Fibroblast of skin of left biceps (primary cell): ENCODE results near the gene SYNPO.

Experiments
- DNase-seq, 2 experiments: peaks; one replicate each; pipeline ENCODE4 v3.0.0-alpha.2; 2013; ENCODE audit warnings: low read depth in 2 of 2

SYNPO gene

DNA sequence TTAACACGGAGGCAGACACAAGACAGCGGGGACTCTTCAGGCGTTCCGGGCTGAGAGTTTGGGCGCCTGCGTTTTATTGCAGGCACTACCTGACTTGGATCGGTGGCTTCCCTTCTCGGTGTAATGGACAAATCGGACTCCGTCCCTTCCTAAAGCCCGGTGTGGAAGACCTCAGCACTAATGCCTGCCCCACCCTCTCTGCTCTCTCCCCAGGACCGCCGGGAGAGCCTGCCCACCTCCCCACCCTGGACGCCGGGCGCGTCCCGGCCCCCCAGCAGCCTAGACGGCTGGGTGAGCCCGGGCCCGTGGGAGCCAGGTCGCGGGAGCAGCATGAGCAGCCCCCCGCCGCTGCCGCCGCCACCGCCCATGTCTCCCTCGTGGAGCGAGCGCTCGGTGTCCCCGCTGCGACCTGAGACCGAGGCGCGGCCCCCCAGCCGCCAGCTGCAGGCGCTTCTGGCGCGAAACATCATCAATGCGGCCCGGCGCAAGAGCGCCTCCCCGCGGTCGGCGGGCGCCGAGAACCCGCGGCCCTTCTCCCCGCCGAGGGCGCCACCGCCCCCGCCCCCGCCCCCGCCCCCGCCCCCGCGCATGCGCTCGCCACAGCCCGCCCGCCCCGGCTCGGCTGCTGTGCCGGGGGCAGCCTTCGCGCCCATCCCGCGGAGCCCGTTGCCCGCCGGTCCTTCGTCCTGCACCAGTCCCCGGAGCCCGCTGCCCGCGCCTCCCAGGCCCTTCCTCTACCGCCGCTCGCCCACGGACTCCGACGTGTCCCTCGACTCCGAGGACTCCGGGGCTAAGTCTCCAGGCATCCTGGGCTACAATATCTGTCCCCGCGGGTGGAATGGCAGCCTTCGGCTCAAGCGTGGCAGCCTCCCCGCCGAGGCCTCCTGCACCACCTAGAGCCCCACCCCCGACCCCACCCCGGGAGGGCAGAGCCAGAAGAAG lies 16.0 kb downstream of the SYNPO start:
- DNase-seq: peak in 1 of 2 experiments; percentile 10

DNA sequence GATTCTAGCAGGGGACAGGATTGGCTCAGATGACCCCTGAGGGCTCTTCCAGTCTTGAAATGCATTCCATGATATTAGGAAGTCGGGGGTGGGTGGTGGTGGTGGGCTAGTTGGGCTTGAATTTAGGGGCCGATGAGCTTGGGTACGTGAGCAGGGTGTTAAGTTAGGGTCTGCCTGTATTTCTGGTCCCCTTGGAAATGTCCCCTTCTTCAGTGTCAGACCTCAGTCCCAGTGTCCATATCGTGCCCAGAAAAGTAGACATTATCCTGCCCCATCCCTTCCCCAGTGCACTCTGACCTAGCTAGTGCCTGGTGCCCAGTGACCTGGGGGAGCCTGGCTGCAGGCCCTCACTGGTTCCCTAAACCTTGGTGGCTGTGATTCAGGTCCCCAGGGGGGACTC lies 17.7 kb downstream of the SYNPO start:
- DNase-seq: no peak

DNA sequence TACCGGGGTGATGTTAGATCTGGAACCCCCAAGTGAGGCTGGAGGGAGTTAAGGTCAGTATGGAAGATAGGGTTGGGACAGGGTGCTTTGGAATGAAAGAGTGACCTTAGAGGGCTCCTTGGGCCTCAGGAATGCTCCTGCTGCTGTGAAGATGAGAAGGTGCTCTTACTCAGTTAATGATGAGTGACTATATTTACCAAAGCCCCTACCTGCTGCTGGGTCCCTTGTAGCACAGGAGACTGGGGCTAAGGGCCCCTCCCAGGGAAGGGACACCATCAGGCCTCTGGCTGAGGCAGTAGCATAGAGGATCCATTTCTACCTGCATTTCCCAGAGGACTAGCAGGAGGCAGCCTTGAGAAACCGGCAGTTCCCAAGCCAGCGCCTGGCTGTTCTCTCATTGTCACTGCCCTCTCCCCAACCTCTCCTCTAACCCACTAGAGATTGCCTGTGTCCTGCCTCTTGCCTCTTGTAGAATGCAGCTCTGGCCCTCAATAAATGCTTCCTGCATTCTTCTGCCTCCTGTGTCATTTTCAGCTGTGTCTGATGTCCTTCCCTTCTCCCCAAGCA lies 18.3 kb downstream of the SYNPO start:
- DNase-seq: no peak

DNA sequence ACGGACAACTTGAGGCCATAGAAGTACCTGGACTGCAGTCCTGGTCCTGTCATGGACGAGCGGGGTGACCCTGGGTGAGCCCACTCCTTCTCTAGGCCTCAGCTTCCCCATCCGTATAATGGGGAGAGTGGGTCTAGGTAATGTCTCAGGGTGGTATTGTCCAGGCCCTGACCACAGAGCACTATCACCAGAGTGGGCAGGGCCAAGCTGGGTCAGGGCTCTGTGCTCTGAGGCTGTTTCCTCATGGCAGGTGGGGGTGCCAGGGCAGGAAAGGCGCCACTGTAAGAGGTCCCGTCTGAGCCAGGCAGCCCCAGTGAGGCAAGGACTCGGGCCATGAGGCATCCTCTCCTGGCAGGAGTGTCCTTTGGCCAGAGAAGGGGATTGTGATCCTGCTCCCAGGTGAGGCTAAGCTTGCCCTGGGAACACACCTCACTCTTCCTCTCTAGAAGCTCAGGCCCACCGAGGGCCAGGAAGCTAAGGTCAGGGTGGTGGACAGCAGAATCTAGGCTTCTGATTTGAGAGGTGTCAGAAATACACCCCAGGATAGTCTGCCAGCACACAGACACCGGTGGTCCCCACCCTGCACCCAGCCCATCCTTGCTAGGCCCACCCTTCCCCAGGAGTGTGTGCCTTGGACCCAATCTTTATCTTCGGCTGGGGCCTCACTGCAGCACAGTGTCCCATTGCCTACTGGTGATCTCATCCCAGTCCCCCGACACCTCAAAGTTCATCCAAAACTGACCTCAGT lies 19.1 kb downstream of the SYNPO start:
- DNase-seq: no peak

DNA sequence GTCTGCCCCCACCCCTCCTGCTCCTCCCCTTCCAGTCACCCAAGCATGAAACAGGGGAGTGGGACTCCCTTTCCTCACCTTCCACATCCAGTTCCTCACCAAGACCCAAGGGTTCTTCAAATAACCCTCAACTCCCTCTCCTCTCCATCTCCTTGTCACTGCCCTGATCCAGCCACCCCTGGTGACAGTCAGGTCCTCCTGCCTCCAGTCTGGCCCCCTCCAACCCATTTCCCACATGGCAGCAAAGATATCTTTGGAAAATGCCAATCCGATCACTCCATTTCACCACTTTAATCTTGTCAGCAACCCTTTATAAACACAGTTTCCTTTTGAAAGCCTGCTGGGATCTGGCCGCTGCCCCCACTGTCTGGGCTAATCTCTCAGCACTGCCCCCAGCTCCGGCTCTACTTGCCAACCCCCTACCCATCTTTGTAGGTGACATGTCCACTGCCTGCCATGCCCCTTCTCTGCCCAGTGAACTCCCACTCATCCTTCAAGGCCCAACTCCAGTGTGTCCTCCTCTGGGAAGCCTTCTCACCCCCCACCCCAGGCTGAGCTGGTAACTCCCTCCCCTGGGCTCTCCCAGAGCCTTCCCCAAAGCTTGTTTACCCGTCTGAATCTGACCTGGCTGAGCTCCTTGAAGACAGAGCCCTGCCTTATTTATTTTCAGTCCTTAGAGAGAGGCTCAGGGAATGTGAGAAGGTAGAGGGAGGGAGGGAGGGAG lies 19.8 kb downstream of the SYNPO start:
- DNase-seq: no peak

DNA sequence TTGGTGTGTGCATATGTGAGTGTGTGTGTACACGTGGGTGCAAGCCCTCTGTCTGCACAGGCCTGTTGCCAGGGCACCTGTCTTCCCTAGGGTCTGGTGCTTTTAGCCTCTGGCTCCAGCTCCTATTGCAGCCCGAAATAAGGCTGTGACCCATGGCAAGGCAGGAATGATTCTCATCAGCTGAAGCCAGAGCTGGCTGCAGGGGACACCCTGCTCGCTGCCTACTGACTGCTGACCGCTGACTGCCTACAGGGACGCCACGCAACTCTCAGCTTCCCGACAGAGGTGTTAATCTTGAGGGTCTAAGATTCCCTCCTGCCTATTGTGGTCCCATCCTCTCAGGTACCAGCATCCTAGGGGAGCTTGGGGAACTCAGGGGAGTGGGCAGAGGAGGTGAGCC lies 20.6 kb downstream of the SYNPO start, which contains the start of gene MYOZ3:
TSS of gene MYOZ3 (plus strand) at position 166 of the 400 bp plus-strand sequence. CDS start 1,691 bp downstream, outside the sequence.
- no peak for DNase-seq

DNA sequence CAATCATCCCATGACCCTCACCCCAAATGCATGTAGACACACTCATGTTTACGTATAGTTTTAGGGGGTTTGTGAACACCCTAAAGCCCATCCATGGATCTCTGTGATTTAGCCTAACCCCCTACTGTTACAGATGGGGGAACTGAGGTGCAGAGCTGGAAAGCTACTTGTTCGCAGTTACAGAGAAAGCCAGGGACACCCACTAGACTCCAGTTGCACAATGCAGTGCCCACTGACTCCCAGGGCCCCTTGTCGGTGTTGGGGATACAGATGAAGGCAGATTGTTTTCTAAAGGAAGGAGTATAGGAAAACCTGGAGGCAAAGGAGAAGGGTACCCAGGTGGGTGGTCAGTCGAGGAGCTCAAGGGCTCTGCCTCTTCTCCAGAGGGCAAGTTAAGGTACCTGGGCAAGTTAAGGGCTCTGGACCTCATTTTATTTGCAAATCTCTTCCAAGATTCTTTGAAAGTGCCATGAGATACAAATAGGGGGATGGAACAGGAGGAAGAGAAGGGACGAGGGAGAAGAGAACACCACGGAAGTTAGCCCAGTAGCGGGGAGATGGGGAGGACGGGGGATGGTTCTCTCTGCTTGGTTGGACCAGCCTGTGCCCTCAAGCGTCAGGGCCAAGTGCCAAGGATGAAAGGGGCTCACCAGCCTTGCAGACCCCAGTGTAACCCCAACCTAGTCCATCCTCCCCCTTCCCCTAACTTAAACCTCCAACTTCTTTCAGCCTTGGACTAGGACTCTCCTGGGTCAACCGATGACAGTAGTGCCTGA lies 21.5 kb downstream of the SYNPO start:
- no peak for DNase-seq

DNA sequence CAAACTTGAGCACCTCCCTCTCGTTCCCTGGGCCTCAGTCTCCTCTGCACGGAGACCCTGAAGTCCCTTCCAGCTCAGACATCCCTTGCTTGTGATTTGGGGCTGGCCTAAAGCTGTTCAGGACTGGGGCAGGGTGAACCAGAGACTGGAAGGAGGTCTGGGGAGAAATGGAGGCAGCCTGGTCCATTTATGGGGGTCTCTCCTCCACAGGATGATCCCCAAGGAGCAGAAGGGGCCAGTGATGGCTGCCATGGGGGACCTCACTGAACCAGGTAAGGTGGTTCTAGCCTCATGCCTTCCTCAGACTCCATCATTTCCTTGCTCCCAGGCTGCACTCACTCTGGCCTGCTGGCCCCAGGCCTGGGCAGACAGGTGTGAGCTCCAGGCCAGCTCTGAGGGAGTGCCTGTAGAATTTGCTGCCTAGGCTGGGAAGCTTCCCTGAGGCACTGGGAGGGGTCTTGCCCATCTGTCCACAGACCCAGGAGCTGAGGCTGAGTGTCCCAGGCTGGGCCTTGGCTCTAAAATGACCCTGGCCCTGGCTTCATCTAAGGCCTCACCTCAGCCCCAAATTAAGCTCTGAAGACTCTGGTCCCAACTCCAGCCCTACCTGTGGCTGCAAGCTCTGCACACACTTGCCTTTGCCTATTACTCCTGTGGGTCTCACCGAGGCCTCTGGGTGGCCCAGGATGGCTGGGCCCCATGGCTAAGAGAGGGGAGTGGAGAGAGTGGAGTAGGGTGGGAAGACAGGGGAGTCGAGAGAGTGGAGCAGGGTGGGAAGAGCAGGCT lies 22.5 kb downstream of the SYNPO start:
- no peak for DNase-seq

DNA sequence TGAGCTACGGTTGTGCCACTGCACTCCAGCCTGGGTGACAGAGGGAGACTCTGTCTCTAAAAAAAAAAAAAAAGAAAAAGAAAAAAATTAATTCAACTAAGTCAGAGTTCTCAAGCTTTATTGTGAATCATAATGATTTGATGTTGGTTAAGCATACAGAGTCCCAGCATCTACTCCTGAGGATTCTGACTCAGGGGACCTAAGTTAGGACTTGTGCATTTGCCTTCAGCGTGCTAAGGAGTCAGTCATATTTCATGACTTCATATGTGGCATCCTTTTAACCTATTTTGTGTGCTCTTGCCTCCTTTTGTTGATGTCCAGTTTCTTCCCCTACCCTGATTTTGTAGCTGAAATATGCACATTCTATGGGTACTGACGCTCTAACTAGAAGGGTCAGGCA lies 23.5 kb downstream of the SYNPO start:
- no peak for DNase-seq

DNA sequence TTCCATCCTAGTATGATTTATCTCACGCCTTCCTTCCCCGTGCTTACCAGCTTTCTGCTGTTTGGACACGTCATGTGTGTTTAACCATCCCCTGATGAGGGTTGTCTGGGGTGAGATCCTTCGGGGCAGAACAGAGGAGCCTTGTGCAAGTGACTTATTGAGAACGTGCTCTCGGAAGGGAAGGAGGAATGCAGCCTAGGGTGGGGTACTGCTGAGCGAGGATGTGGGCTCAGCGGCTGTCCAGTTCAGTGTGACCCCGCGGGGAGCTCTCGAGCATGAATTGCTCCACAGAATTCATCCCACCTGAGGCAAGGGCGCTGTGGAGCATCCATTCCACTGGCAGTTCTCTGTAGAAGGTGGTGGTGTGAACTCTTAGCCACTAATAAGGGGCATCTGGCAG lies 24.6 kb downstream of the SYNPO start:
- DNase-seq: no peak

DNA sequence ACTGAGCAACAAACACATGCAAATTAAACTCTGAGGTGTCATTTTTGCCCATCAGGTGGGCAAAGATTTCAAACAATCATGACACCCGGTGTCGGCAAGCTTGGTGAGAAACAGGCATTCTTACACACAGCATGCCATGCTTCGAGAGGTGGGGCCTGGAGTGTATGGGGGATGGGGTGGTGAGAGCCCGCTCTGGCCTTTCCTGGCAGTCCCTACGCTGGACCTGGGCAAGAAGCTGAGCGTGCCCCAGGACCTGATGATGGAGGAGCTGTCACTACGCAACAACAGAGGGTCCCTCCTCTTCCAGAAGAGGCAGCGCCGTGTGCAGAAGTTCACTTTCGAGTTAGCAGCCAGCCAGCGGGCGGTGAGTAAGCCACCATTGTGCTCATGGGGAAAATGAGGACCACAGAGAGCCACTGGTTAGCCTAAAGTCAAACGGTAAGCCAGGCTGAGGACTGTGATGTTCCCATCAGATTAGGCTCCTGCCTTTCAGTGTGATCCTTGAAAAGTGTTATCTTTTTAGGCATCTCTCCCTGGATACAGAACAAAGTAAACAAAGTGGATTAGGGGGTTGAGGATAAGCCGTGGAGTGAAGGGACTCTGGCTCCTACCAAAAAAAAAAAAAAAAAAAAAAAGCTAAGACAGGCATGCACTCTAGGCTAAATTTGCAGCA lies 30.0 kb downstream of the SYNPO start:
- no peak for DNase-seq

DNA sequence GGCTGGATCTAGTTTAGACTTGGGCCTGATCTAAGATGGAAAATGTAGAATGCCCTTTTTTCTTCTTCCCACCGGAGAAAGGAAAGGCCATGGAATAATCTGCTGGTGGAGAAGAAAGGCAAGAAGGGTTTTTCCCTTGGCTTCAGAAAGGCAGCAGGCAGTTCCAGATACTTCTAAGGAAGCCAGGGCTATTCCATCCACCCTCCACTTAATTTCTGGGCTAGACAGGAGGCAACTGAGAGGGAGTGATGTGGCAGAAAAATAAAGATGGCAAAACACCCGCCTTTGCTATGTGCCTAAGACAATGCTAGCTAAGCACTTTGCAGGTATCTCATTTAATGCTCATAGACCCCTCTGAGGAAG lies 30.5 kb downstream of the SYNPO start:
- no peak for DNase-seq

DNA sequence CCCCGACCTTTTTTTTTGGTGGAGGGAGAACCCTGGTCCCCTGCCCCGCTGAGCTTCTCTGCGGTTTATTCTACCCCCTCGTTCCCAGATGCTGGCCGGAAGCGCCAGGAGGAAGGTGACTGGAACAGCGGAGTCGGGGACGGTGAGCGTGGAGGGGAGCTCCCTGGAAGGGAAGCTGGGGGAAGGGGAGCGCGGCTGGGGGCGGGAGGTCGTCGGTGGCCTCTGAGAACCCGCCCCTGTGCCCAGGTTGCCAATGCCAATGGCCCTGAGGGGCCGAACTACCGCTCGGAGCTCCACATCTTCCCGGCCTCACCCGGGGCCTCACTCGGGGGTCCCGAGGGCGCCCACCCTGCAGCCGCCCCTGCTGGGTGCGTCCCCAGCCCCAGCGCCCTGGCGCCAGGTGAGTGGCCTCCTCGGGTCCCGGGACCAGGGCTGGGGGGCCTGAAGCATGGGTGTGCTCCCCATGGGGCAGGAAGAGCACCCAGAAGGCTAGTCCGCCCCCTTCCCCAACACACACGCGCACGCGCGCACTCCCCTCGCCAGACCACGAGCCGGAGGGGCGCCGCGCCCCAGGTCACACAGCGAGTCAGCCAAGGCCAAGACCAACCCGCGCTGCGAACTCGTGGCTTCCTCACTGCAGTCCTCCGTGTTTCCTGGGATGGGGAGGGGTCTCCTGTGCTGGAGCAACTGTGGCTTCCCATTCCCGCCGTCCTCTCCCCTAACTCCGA lies 31.2 kb downstream of the SYNPO start:
- no peak for DNase-seq

DNA sequence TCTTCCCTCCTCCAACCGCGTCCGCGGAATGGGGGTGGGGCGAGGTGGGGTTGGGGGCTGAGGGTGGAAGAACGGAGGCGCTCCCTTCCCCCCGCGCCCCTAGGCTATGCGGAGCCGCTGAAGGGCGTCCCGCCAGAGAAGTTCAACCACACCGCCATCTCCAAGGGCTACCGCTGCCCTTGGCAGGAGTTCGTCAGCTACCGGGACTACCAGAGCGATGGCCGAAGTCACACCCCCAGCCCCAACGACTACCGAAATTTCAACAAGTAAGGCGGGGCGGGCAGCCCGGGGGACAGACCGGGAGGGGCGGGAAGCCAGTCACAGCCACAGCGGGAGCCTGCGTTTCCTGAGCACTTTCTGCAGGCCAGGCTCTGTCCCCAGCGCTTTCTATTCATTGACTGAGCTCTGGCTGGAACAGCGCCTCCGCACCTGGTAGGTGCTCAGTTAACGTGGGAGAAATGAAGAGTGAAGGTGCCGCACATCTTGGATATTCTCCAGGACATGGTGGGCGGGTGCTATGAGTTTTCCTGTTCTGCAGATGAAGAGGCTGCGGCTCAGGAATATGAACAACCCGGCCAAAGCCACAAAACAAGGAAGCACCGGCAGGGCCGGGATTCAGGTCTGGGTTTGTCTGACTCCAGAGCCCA lies 31.9 kb downstream of the SYNPO start:
- no peak for DNase-seq

DNA sequence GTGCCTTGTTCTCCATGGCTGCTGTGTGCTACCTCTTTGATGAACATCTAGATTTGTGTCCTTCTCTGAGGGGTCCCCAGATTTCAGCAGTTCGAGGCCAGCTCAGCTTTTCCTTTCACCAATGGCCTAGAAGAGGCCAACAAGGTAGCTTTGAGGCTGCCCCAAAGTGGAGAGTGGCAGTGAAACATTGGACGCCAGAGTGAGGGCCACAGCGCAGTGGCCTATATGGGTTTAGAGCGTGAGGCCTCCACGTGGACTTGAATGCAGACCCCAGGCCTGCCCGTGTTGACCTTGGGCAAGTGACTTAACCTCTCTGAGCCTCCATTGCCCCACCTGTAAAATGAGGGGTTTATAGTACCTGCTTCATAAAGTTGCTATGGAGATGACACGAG lies 32.4 kb downstream of the SYNPO start:
- DNase-seq: no peak

DNA sequence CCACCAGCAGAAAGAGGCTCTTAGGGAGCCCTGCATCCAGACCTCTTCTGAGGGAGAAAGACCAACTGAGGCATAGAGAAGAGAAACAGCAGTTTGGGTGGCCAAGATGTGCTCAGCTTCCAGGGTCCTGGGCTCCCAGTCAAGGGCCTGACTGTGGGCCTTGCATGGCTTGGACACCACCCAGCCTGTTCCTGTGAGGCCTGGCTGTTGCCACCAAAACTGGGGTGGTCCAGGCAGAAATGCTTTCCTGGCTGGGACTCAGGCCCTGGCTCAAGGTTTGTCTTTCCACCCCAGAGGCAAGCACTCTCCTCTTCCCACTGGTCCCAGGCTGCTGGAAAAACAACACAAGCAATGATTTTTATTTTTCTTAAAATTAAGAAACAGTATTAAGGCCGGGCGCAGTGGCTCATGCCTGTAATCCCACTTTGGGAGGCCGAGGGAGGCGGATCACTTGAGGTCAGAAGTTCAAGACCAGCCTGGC lies 33.9 kb downstream of the SYNPO start:
- no peak for DNase-seq

DNA sequence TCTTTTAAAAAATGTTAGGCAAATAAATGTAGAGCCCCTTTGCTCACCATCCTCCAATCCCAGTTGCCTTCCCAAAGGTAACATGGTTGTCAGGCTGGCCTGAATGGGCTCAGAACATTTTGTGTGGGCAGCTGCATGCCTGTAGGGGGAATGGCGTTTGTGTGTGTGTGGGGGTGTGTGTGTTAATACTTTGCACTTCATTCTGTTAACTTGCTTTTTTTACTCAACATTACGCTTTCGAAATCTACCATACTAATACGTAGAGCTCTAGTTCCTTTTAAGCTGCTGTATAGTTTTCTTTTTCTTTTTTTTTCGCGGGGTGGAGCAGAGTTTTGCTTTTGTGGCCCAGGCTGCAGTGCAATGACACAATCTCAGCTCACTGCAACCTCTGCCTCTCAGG lies 34.6 kb downstream of the SYNPO start:
- DNase-seq: no peak

DNA sequence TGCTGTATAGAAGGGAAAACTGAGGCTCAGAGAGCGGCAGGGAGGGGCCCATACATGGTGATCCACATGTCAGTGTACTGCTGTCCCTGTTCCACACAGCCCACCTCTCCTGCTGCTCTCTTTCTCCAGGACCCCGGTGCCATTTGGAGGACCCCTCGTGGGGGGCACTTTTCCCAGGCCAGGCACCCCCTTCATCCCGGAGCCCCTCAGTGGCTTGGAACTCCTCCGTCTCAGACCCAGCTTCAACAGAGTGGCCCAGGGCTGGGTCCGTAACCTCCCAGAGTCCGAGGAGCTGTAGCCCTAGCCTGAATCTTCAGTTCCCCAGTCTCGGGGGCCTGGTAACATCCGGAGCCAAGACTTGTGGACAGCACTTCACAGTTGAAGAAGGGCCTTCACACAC lies 36.1 kb downstream of the SYNPO start:
- no peak for DNase-seq
